Pericardium fibroblast (primary cell): Measurements from ENCODE around the gene ZNF208. TPM values are rescaled to one million over a fixed set of nuclear protein-coding genes. Genes with fewer than 3 reads are reported as not detected.

Source experiments
- total RNA-seq: library from RNA; depleted of rRNA; stranded (reverse); fragments of >200 nt; gene quantifications from 2 replicates; pipeline ENCODE4 v1.2.3, GENCODE V29; 2015

ZNF208 gene
- total RNA-seq: 0.70 TPM in 1 of 2 replicates, not detected in the other

DNA sequence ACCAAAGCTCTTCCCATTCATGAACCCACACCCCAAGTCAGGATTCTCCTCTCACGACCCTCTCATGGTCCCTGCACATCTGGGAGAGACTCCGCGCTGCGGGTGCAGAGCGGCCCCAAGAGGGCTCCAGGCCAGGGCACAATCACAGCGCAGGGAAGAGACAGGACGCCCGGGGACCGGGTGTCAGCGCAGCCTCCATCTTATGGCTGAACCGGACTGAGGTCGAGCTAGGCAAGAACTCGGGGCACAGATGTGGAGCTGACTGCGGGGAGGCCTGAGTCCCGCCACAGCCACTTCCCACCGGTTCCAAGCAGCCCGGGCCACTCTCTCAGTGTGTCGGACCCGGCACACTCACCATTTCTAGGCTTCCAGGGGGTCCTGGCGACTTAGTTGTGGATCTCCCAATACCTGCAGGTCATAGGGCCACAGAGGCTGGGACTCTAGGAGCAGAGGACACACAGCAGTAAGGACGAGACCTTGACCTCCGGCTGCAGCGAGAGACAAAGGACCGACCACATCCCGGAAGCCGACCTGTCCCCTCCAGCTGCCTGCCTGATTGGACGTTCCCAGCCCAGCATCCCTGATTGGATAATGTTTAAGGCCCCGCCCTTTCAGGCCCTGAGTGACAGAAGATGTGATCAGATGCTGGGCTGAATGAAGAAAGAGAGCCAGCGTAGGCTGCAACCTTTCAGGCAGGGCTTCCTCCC lies at the start of gene ZNF208:
ZNF208 (minus strand) TSS at position 507 of the 707 bp plus-strand sequence; CDS start at position 358, 149 bp downstream.

Other genes starting within 250 kb of the ZNF208 start
- gene ZNF100, start 243.4 kb downstream of the ZNF208 start, total RNA-seq: 1.8 and 1.9 TPM in 2 replicates
- gene ZNF43, start 174.8 kb downstream of the ZNF208 start, total RNA-seq: 3.1 and 4.1 TPM in 2 replicates
- 0.47 TPM in 1 of 2 replicates, not detected in the other for gene ZNF257, start 41.5 kb upstream of the ZNF208 start, total RNA-seq
- gene ZNF676, start 186.0 kb upstream of the ZNF208 start, total RNA-seq: not detected in 2 replicates